PC-9 (cell line): ENCODE measurements around the gene NFIA. TPM values are rescaled to one million over a fixed set of nuclear protein-coding genes. Genes with fewer than 3 reads are reported as not detected.

Experiments
- BruUV-seq: library from RNA; stranded (reverse); fragments of 400-500 nt; replicated peaks from 2 replicates; lab custom pipeline; 2021; lab: Mats Ljungman, UMichigan
- CTCF ChIA-PET: fragments of 300-600 bp; sonication (Branson Sonifier 250); formaldehyde crosslinking; loops from one replicate; lab custom pipeline; 2022; ENCODE audit warnings: antibody characterized with exemption; lab: Charles Lee
- POLR2A ChIA-PET: fragments of 300-600 bp; sonication (Branson Sonifier 250); formaldehyde crosslinking; loops from one replicate; lab custom pipeline; 2022; ENCODE audit warnings: antibody characterized with exemption; ENCODE audit not compliant: unreplicated experiment; lab: Charles Lee
- DNase-seq, 2 experiments: peaks; one replicate each; pipeline versions ENCODE4 v3.0.0 to v3.0.0-alpha.2; 2015 to 2022; ENCODE audit warnings: mixed read lengths in 1 of 2
- H2AFZ ChIP-seq: fragments of 200-600 bp; sonication (generic); 2 replicates; pipeline ENCODE4 v1.8.1; 2017; ENCODE audit warnings: antibody characterized with exemption
- H3F3A ChIP-seq: fragments of 200-600 bp; sonication (generic); 2 replicates; pipeline ENCODE4 v1.8.1; 2017; ENCODE audit warnings: antibody characterized with exemption, mild to moderate bottlenecking, low read depth; ENCODE audit not compliant: insufficient read depth
- H3K27ac ChIP-seq: fragments of 200-600 bp; sonication (generic); 2 replicates; pipeline ENCODE4 v1.6.1; 2016; ENCODE audit warnings: mixed run types
- H3K27me3 ChIP-seq: fragments of 200-600 bp; sonication (generic); 2 replicates; pipeline ENCODE4 v1.6.1; 2016; ENCODE audit warnings: low read depth, mixed run types; ENCODE audit not compliant: insufficient read depth
- H3K36me3 ChIP-seq: fragments of 200-600 bp; sonication (generic); 2 replicates; pipeline ENCODE4 v1.6.1; 2016; ENCODE audit warnings: low read depth, mixed run types
- H3K4me1 ChIP-seq: fragments of 200-600 bp; sonication (generic); replicated peaks from 2 replicates; pipeline ENCODE4 v1.6.1; 2016; ENCODE audit warnings: mixed run types; ENCODE audit not compliant: insufficient read depth
- H3K4me2 ChIP-seq: fragments of 200-600 bp; sonication (generic); 2 replicates; pipeline ENCODE4 v1.6.1; 2017; ENCODE audit warnings: mixed run types
- H3K4me3 ChIP-seq: fragments of 200-600 bp; sonication (generic); 2 replicates; pipeline ENCODE4 v1.6.1; 2016; ENCODE audit warnings: mixed run types
- H3K79me2 ChIP-seq: fragments of 200-600 bp; sonication (generic); 2 replicates; pipeline ENCODE4 v1.6.1; 2017; ENCODE audit warnings: low read depth, mixed run types
- H3K9me2 ChIP-seq: fragments of 200-600 bp; sonication (generic); 2 replicates; pipeline ENCODE4 v1.8.1; 2017; ENCODE audit warnings: mild to moderate bottlenecking; ENCODE audit not compliant: insufficient read depth
- H3K9me3 ChIP-seq: fragments of 200-600 bp; sonication (generic); 2 replicates; pipeline ENCODE4 v1.8.1; 2016; ENCODE audit warnings: low read depth; ENCODE audit not compliant: insufficient read depth
- H4K20me1 ChIP-seq: fragments of 200-600 bp; sonication (generic); 2 replicates; pipeline ENCODE4 v1.8.1; 2017; ENCODE audit not compliant: insufficient read depth
- CTCF ChIP-seq: fragments of 200-600 bp; sonication (generic); conservative IDR thresholded peaks from 2 replicates; pipeline ENCODE4 v1.6.1; 2017; ENCODE audit warnings: mixed run types, antibody characterized with exemption, mild to moderate bottlenecking, moderate library complexity
- EZH2 ChIP-seq: fragments of 200-600 bp; sonication (generic); IDR thresholded peaks from 2 replicates; pipeline ENCODE4 v1.8.0; 2017; ENCODE audit warnings: antibody characterized with exemption, low read depth
- intact Hi-C: fragments of 100-400 bp; cut with micrococcal nuclease; formaldehyde crosslinking; loops from one replicate; pipeline ENCODE4 v1.10.0; 2022; ENCODE audit not compliant: unreplicated experiment
- total RNA-seq: library from RNA; stranded (reverse); gene quantifications from 2 replicates; pipeline ENCODE4 v1.2.3, GENCODE V29; 2021

NFIA gene
- total RNA-seq, 1 experiment from 2014 or later, result 26.7 TPM

GRCh38 chr1:61448914-61449313 is 366.6 kb downstream of the NFIA start:
- ChIA-PET CTCF (no interaction called here), POLR2A (no interaction called here)
- Histone ChIP-seq H3K4me1 (peaks cover 19% of the 10 kb centered on the region), H3K9me2 (no peaks in the 10 kb centered on the region), H3K4me2 (no peak overlapping the region), H3K79me2 (no peaks in the 10 kb centered on the region), H3K4me3 (no peak overlapping the region), H3K27ac (no peak overlapping the region), H4K20me1 (no peaks in the 10 kb centered on the region), H3F3A (no peaks in the 10 kb centered on the region), H2AFZ (no peak overlapping the region), H3K36me3 (no peaks in the 10 kb centered on the region), H3K27me3 (no peaks in the 10 kb centered on the region), H3K9me3 (no peaks in the 10 kb centered on the region)
- BruUV-seq, result no TSS peak
- no peak for DNase-seq
- intact Hi-C loops, result no loop called here
- TF ChIP-seq EZH2 (no peak), CTCF (no peak)

GRCh38 chr1:61449410-61449809 is 367.0 kb downstream of the NFIA start:
- no peak overlapping the region for H3K4me3 ChIP-seq
- peaks cover 22% of the 10 kb centered on the region for H3K4me1 ChIP-seq
- no peaks in the 10 kb centered on the region for H3K27me3 ChIP-seq
- no peaks in the 10 kb centered on the region for H3K9me3 ChIP-seq
- no peak overlapping the region for H3K4me2 ChIP-seq
- DNase-seq, result no peak
- H4K20me1 ChIP-seq, result no peaks in the 10 kb centered on the region
- ChIA-PET POLR2A (no interaction called here), CTCF (no interaction called here)
- no peak overlapping the region for H2AFZ ChIP-seq
- no peaks in the 10 kb centered on the region for H3K36me3 ChIP-seq
- intact Hi-C loops, result no loop called here
- H3K9me2 ChIP-seq, result no peaks in the 10 kb centered on the region
- TF ChIP-seq CTCF (no peak), EZH2 (no peak)
- BruUV-seq, result no TSS peak
- no peaks in the 10 kb centered on the region for H3F3A ChIP-seq
- H3K79me2 ChIP-seq, result no peaks in the 10 kb centered on the region
- no peak overlapping the region for H3K27ac ChIP-seq

DNA sequence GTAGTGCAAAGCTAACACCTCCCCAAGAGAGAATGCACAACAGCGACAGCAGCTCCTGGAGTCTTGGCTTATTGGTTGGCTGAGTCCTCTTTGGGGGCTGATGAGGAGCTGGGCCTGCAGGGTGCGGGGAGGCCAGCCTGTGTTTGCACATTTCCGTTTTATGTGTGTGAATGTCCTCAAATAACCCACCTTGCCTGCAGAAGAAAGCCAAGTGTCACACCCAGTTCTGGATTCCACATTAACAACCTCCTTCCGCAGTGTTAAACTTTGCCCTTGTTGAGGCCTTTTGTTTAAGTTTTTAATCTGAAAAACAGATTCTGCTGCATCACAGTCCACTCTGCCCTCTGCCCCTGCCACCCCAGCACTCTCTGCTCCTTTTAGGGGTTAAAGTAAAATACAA is 368.1 kb downstream of the NFIA start:
- H3K27me3 ChIP-seq, result no peaks in the 10 kb centered on the region
- H3K9me3 ChIP-seq, result no peaks in the 10 kb centered on the region
- H3K27ac ChIP-seq, result peak overlapping the region; percentile 14; the same call in 1 of the 2 replicates
- intact Hi-C loops, result loop anchor here (5.0 to 10.0 kb wide), 5 partner anchors 134 to 1478 kb away; no protein-coding TSS in a partner anchor
- H2AFZ ChIP-seq, result no peak overlapping the region
- no peaks in the 10 kb centered on the region for H3K36me3 ChIP-seq
- H3F3A ChIP-seq, result no peaks in the 10 kb centered on the region
- H3K9me2 ChIP-seq, result no peaks in the 10 kb centered on the region
- peak in 1 of 2 experiments; percentile 43 for DNase-seq
- TF ChIP-seq CTCF (no peak), EZH2 (no peak)
- no TSS peak for BruUV-seq
- H3K4me2 ChIP-seq, result no peak overlapping the region
- H3K79me2 ChIP-seq, result no peaks in the 10 kb centered on the region
- ChIA-PET POLR2A (no interaction called here), CTCF (no interaction called here)
- no peak overlapping the region for H3K4me3 ChIP-seq
- no peaks in the 10 kb centered on the region for H4K20me1 ChIP-seq
- peaks cover 22% of the 10 kb centered on the region for H3K4me1 ChIP-seq
